ENCODE measurements around the gene UQCRC2.

The UQCRC2 gene

GRCh38 chr16:22027633-22028032 lies 74.5 kb downstream of the UQCRC2 start:
- no peak overlapping the region for H3K4me2 ChIP-seq (ENCODE audit: low read length)
- H2AFZ ChIP-seq: no peak overlapping the region
- H3K9ac ChIP-seq: no peak overlapping the region
- no peaks in the 10 kb centered on the region for H3K9me3 ChIP-seq (ENCODE audit: control insufficient read depth, low read length)
- no peak overlapping the region for H3K4me3 ChIP-seq (ENCODE audit: low read depth, low read length)
- TF ChIP-seq, protein P1, sequence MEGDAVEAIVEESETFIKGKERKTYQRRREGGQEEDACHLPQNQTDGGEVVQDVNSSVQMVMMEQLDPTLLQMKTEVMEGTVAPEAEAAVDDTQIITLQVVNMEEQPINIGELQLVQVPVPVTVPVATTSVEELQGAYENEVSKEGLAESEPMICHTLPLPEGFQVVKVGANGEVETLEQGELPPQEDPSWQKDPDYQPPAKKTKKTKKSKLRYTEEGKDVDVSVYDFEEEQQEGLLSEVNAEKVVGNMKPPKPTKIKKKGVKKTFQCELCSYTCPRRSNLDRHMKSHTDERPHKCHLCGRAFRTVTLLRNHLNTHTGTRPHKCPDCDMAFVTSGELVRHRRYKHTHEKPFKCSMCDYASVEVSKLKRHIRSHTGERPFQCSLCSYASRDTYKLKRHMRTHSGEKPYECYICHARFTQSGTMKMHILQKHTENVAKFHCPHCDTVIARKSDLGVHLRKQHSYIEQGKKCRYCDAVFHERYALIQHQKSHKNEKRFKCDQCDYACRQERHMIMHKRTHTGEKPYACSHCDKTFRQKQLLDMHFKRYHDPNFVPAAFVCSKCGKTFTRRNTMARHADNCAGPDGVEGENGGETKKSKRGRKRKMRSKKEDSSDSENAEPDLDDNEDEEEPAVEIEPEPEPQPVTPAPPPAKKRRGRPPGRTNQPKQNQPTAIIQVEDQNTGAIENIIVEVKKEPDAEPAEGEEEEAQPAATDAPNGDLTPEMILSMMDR (IDR thresholded peaks at IDR 0.05): no peak
- H3K36me3 ChIP-seq (ENCODE audit: control insufficient read depth, insufficient read depth, low read length): no peaks in the 10 kb centered on the region
- peaks cover 30% of the 10 kb centered on the region for H3K79me2 ChIP-seq
- H3K27ac ChIP-seq: no peak overlapping the region
- no peaks in the 10 kb centered on the region for H3K27me3 ChIP-seq (ENCODE audit: control insufficient read depth, insufficient read depth, low read length)
- H3K4me1 ChIP-seq: peaks cover 4% of the 10 kb centered on the region

DNA sequence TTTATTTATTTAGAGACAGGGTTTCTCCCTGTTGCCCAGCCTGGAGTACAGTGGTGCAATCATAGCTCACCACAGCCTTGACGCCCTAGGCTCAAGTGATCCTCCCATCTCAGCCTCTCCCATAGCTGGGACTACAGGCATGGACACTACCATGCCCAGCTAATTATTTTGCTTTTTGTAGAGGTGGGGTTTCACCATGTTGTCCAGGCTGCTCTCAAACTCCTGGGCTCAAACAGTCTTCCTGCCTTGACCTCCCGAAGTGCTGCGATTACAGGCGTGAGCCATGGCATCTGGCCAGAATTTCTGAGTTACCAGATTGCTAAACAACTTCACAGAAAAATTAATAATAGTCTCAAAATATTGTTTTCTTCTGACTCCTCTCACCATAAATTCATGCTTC lies 76.5 kb downstream of the UQCRC2 start:
- Histone ChIP-seq H3K27ac (no peak overlapping the region), H3K27me3 (ENCODE audit: control insufficient read depth, insufficient read depth, low read length) (no peaks in the 10 kb centered on the region), H2AFZ (no peak overlapping the region), H3K4me2 (ENCODE audit: low read length) (no peak overlapping the region), H3K79me2 (peaks cover 39% of the 10 kb centered on the region), H3K9ac (no peak overlapping the region), H3K9me3 (ENCODE audit: control insufficient read depth, low read length) (no peaks in the 10 kb centered on the region), H3K4me1 (peaks cover 9% of the 10 kb centered on the region), H3K36me3 (ENCODE audit: control insufficient read depth, insufficient read depth, low read length) (no peaks in the 10 kb centered on the region), H3K4me3 (ENCODE audit: low read depth, low read length) (no peak overlapping the region)
- TF ChIP-seq, protein P1 (IDR thresholded peaks at IDR 0.05): no peak

DNA sequence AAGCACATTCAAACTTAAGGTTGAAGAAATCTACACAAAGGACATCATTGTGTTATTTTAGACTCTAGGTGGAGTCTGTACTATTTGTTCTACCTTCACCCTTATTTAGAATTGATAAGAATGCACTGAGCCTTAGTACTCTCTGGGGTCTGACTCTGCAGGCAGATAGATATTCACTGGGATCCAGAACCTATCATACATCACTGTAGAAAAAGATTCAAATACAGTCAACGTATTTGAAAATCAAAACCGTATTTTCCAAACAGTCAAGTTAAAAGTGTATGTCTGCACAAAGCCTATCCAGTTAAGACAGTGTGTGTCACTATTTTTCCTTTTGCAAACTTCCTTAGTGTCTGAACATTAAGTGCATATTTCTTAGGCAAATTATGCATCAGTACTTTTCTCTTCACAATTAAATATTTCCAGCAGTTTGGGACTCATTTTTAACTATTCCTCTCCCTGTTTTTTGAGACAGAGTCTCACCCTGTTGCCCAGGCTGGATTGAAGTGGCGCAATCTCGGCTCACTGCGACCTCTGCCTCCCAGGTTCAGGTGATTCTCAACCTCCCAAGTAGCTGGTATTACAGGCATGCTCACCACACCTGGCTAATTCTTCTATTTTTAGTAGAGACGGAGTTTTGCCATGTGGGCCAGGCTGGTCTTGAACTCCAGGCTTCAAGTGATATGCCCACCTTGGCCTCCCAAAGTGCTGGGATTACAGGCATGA lies 77.1 kb downstream of the UQCRC2 start:
- no peak overlapping the region for H3K27ac ChIP-seq
- peaks cover 41% of the 10 kb centered on the region for H3K79me2 ChIP-seq
- no peak overlapping the region for H2AFZ ChIP-seq
- no peak overlapping the region for H3K4me3 ChIP-seq (ENCODE audit: low read depth, low read length)
- H3K9ac ChIP-seq: no peak overlapping the region
- TF ChIP-seq, protein P1 (IDR thresholded peaks at IDR 0.05): no peak
- H3K36me3 ChIP-seq (ENCODE audit: control insufficient read depth, insufficient read depth, low read length): no peaks in the 10 kb centered on the region
- H3K4me2 ChIP-seq (ENCODE audit: low read length): no peak overlapping the region
- H3K9me3 ChIP-seq (ENCODE audit: control insufficient read depth, low read length): no peaks in the 10 kb centered on the region
- H3K4me1 ChIP-seq: peaks cover 9% of the 10 kb centered on the region
- H3K27me3 ChIP-seq (ENCODE audit: control insufficient read depth, insufficient read depth, low read length): no peaks in the 10 kb centered on the region

GRCh38 chr16:22031483-22032083 lies 78.4 kb downstream of the UQCRC2 start:
- no peak overlapping the region for H3K4me2 ChIP-seq (ENCODE audit: low read length)
- no peak overlapping the region for H3K27ac ChIP-seq
- TF ChIP-seq, protein P1 (IDR thresholded peaks at IDR 0.05): no peak

More at GRCh38 chr16:22031483-22032083, 78.4 kb downstream of the UQCRC2 start:
- Histone ChIP-seq H3K36me3 (ENCODE audit: control insufficient read depth, insufficient read depth, low read length) (no peaks in the 10 kb centered on the region), H3K9me3 (ENCODE audit: control insufficient read depth, low read length) (no peaks in the 10 kb centered on the region), H3K4me1 (peaks cover 9% of the 10 kb centered on the region), H2AFZ (no peak overlapping the region), H3K27me3 (ENCODE audit: control insufficient read depth, insufficient read depth, low read length) (no peaks in the 10 kb centered on the region), H3K4me3 (ENCODE audit: low read depth, low read length) (no peak overlapping the region), H3K79me2 (peaks cover 34% of the 10 kb centered on the region), H3K9ac (no peak overlapping the region)

Data from parathyroid adenoma (tissue), 2 donors.